ENCODE measurements around the gene YPEL1.
"Not testable (repeated sequence)": the region's sequence is repeated elsewhere in the genome, so short reads cannot be mapped to it uniquely, and the experiment has no call there.

DNA sequence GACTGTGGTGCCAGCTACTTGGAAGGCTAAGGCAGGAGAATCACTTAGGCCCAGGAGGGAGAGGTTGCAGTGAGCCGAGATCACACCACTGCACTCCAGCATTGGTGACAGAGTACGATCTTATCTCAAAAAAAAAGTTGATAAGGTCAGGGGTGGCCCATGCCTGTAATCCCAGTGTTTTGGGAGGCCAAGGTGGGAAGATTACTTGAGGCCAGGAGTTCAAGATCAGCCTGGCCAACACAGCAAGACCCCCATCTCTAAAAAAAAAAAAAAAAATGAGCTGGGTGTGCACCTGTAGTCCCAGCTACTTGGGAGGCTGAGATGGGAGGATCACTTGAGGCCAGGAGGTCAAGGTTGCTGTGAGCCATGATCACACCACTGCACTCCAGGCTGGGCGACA, 6.4 kb downstream of the YPEL1 start:
- not testable (repeated sequence) for TF ChIP-seq CTCF, POLR2A (IDR thresholded peaks at IDR 0.05)

All from uterus (tissue), 2 donors.